ENCODE results near the gene KRTAP5-10. TPM values are rescaled to one million over a fixed set of nuclear protein-coding genes. Genes with fewer than 3 reads are reported as not detected.
"Not testable (repeated sequence)": the region's sequence is repeated elsewhere in the genome, so short reads cannot be mapped to it uniquely, and the experiment has no call there.

The KRTAP5-10 gene
- total and polyA plus RNA-seq, 5 donors from 2014 or later, result not detected

- ATAC-seq (ENCODE audit: low read depth in 2 of 2), result no peak
These were observed 12.2 kb downstream of the KRTAP5-10 start for GRCh38 chr11:71577469-71578004.

GRCh38 chr11:71579513-71579912 lies 14.2 kb downstream of the KRTAP5-10 start:
- H3K27ac ChIP-seq (ENCODE audit: insufficient read depth, low read length, poor library complexity, severe bottlenecking); ATAC-seq (ENCODE audit: low read depth in 2 of 2); H3K27ac Mint-ChIP-seq; H3K9me3 ChIP-seq (ENCODE audit: control insufficient read depth in 2 of 2, low read length in 2 of 2); H3K27me3 ChIP-seq (ENCODE audit: control insufficient read depth, insufficient read depth, low read length); H3K36me3 ChIP-seq (ENCODE audit: control insufficient read depth, insufficient read depth, low read length); H3K36me3 Mint-ChIP-seq; H3K4me1 Mint-ChIP-seq; DNase-seq; H3K27me3 Mint-ChIP-seq; H3K4me3 Mint-ChIP-seq; H3K4me1 ChIP-seq (ENCODE audit: control insufficient read depth, insufficient read depth, low read length, poor library complexity, severe bottlenecking); H3K4me3 ChIP-seq (ENCODE audit: low read depth, low read length); H3K9me3 Mint-ChIP-seq: not testable (repeated sequence)

More at GRCh38 chr11:71577469-71578004, 12.2 kb downstream of the KRTAP5-10 start:
- Histone ChIP-seq H3K4me3 (ENCODE audit: low read depth, low read length) (no peak overlapping the region), H3K4me1 (ENCODE audit: control insufficient read depth, insufficient read depth, low read length, poor library complexity, severe bottlenecking) (no peaks in the 10 kb centered on the region), H3K9me3 (ENCODE audit: control insufficient read depth in 2 of 2, low read length in 2 of 2) (no peaks in the 10 kb centered on the region), H3K27me3 (ENCODE audit: control insufficient read depth, insufficient read depth, low read length) (no peaks in the 10 kb centered on the region), H3K36me3 (ENCODE audit: control insufficient read depth, insufficient read depth, low read length) (no peaks in the 10 kb centered on the region), H3K27ac (ENCODE audit: insufficient read depth, low read length, poor library complexity, severe bottlenecking) (no peak overlapping the region)
- Mint-ChIP-seq H3K36me3 (no peaks in the 10 kb centered on the region), H3K9me3 (no peaks in the 10 kb centered on the region), H3K27ac (no peak overlapping the region), H3K27me3 (no peaks in the 10 kb centered on the region), H3K4me1 (peaks cover 0 to 2% (median 0%) of the 10 kb centered on the region in 4 donors), H3K4me3 (no peak overlapping the region)
- no peak for DNase-seq

GRCh38 chr11:71580057-71581003 lies 15.0 kb downstream of the KRTAP5-10 start:
- H3K4me1 Mint-ChIP-seq, result peaks cover 0 to 2% (median 0%) of the 10 kb centered on the region in 4 donors
- H3K27ac Mint-ChIP-seq, result no peak overlapping the region
- Histone ChIP-seq H3K9me3 (ENCODE audit: control insufficient read depth in 2 of 2, low read length in 2 of 2) (no peaks in the 10 kb centered on the region), H3K27me3 (ENCODE audit: control insufficient read depth, insufficient read depth, low read length) (no peaks in the 10 kb centered on the region), H3K27ac (ENCODE audit: insufficient read depth, low read length, poor library complexity, severe bottlenecking) (no peak overlapping the region), H3K36me3 (ENCODE audit: control insufficient read depth, insufficient read depth, low read length) (no peaks in the 10 kb centered on the region), H3K4me1 (ENCODE audit: control insufficient read depth, insufficient read depth, low read length, poor library complexity, severe bottlenecking) (no peaks in the 10 kb centered on the region), H3K4me3 (ENCODE audit: low read depth, low read length) (no peak overlapping the region)
- no peaks in the 10 kb centered on the region for H3K9me3 Mint-ChIP-seq
- H3K27me3 Mint-ChIP-seq, result peaks cover 5% of the 10 kb centered on the region
- H3K36me3 Mint-ChIP-seq, result no peaks in the 10 kb centered on the region
- DNase-seq (peak in 1 of 3 donors; percentile 15), ATAC-seq (ENCODE audit: low read depth in 2 of 2) (no peak)
- no peak overlapping the region for H3K4me3 Mint-ChIP-seq

- Mint-ChIP-seq H3K36me3 (no peaks in the 10 kb centered on the region), H3K27ac (no peak overlapping the region), H3K4me1 (peaks cover 0 to 2% (median 0%) of the 10 kb centered on the region in 4 donors), H3K27me3 (peaks cover 5% of the 10 kb centered on the region), H3K9me3 (no peaks in the 10 kb centered on the region), H3K4me3 (no peak overlapping the region)
- no peaks in the 10 kb centered on the region for H3K36me3 ChIP-seq (ENCODE audit: control insufficient read depth, insufficient read depth, low read length)
- H3K4me3 ChIP-seq (ENCODE audit: low read depth, low read length), result no peak overlapping the region
- H3K27me3 ChIP-seq (ENCODE audit: control insufficient read depth, insufficient read depth, low read length), result no peaks in the 10 kb centered on the region
- H3K4me1 ChIP-seq (ENCODE audit: control insufficient read depth, insufficient read depth, low read length, poor library complexity, severe bottlenecking), result no peaks in the 10 kb centered on the region
- no peak for ATAC-seq (ENCODE audit: low read depth in 2 of 2)
- no peak for DNase-seq
- no peaks in the 10 kb centered on the region for H3K9me3 ChIP-seq (ENCODE audit: control insufficient read depth in 2 of 2, low read length in 2 of 2)
- no peak overlapping the region for H3K27ac ChIP-seq (ENCODE audit: insufficient read depth, low read length, poor library complexity, severe bottlenecking)
These were observed 16.5 kb downstream of the KRTAP5-10 start for GRCh38 chr11:71581826-71582225.

GRCh38 chr11:71582309-71582895 lies 17.0 kb downstream of the KRTAP5-10 start, which contains the start of gene KRTAP5-11:
Gene KRTAP5-11 (minus strand): TSS chr11:71582875. CDS start chr11:71582837, 38 bp downstream.
- no peaks in the 10 kb centered on the region for H3K9me3 ChIP-seq (ENCODE audit: control insufficient read depth in 2 of 2, low read length in 2 of 2)
- H3K36me3 Mint-ChIP-seq, result no peaks in the 10 kb centered on the region
- no peak within 1 kb of the TSS for H3K27ac ChIP-seq (ENCODE audit: insufficient read depth, low read length, poor library complexity, severe bottlenecking)
- no peak for DNase-seq
- peaks cover 5% of the 10 kb centered on the region for H3K27me3 Mint-ChIP-seq
- no peaks in the 10 kb centered on the region for H3K27me3 ChIP-seq (ENCODE audit: control insufficient read depth, insufficient read depth, low read length)
- H3K4me1 Mint-ChIP-seq, result peaks cover 0 to 2% (median 0%) of the 10 kb centered on the region in 4 donors
- no peak within 1 kb of the TSS for H3K4me3 Mint-ChIP-seq
- H3K9me3 Mint-ChIP-seq, result no peaks in the 10 kb centered on the region
- no peaks in the 10 kb centered on the region for H3K36me3 ChIP-seq (ENCODE audit: control insufficient read depth, insufficient read depth, low read length)
- no peak within 1 kb of the TSS for H3K4me3 ChIP-seq (ENCODE audit: low read depth, low read length)
- no peaks in the 10 kb centered on the region for H3K4me1 ChIP-seq (ENCODE audit: control insufficient read depth, insufficient read depth, low read length, poor library complexity, severe bottlenecking)
- no peak for ATAC-seq (ENCODE audit: low read depth in 2 of 2)
- peak within 1 kb of the TSS in 1 of 3 donors; percentile 63 for H3K27ac Mint-ChIP-seq

- H3K27me3 Mint-ChIP-seq; H3K9me3 ChIP-seq (ENCODE audit: control insufficient read depth in 2 of 2, low read length in 2 of 2); H3K4me1 Mint-ChIP-seq; H3K4me3 ChIP-seq (ENCODE audit: low read depth, low read length); H3K36me3 Mint-ChIP-seq; H3K4me3 Mint-ChIP-seq; H3K36me3 ChIP-seq (ENCODE audit: control insufficient read depth, insufficient read depth, low read length); H3K27me3 ChIP-seq (ENCODE audit: control insufficient read depth, insufficient read depth, low read length); H3K9me3 Mint-ChIP-seq; ATAC-seq (ENCODE audit: low read depth in 2 of 2); H3K27ac ChIP-seq (ENCODE audit: insufficient read depth, low read length, poor library complexity, severe bottlenecking); H3K4me1 ChIP-seq (ENCODE audit: control insufficient read depth, insufficient read depth, low read length, poor library complexity, severe bottlenecking); DNase-seq: not testable (repeated sequence)
- H3K27ac Mint-ChIP-seq, result peak overlapping the region in 1 of 3 donors; percentile 63
These were observed 17.6 kb downstream of the KRTAP5-10 start for GRCh38 chr11:71582969-71583368.

GRCh38 chr11:71585673-71586072 lies 20.3 kb downstream of the KRTAP5-10 start:
- not testable (repeated sequence) for H3K36me3 ChIP-seq (ENCODE audit: control insufficient read depth, insufficient read depth, low read length); H3K27me3 ChIP-seq (ENCODE audit: control insufficient read depth, insufficient read depth, low read length); H3K27ac ChIP-seq (ENCODE audit: insufficient read depth, low read length, poor library complexity, severe bottlenecking); ATAC-seq (ENCODE audit: low read depth in 2 of 2); H3K4me3 ChIP-seq (ENCODE audit: low read depth, low read length); H3K27me3 Mint-ChIP-seq; DNase-seq; H3K4me1 Mint-ChIP-seq; H3K27ac Mint-ChIP-seq; H3K9me3 ChIP-seq (ENCODE audit: control insufficient read depth in 2 of 2, low read length in 2 of 2); H3K9me3 Mint-ChIP-seq; H3K4me3 Mint-ChIP-seq; H3K4me1 ChIP-seq (ENCODE audit: control insufficient read depth, insufficient read depth, low read length, poor library complexity, severe bottlenecking); H3K36me3 Mint-ChIP-seq
